HepG2 (cell line): Measurements from ENCODE around the gene ANKRD13D. TPM values are rescaled to one million over a fixed set of nuclear protein-coding genes. Genes with fewer than 3 reads are reported as not detected.

ENCODE experiments used
- CREB1 ChIP-seq, 2 experiments: fragments of 450-650 bp in 1 of 2; IDR thresholded peaks; 2 replicates each; pipeline ENCODE4 v1.6.1; 2016 to 2017; ENCODE audit warnings: control low read depth in 1 of 2, mild to moderate bottlenecking in 1 of 2, missing compliant biosample characterization in 1 of 2, missing genetic modification characterization in 1 of 2
- DNMT3B ChIP-seq: conservative IDR thresholded peaks from 2 replicates; pipeline ENCODE4 v1.6.1; 2016; ENCODE audit warnings: missing biosample characterization, control low read depth
- EED ChIP-seq: sonication (generic); formaldehyde crosslinking; IDR thresholded peaks from 2 replicates; pipeline ENCODE4 v1.5.0; 2020; ENCODE audit warnings: mild to moderate bottlenecking, missing genetic modification reagents
- FOXA3 ChIP-seq: IDR thresholded peaks from 2 replicates; pipeline ENCODE4 v1.6.1; 2016; ENCODE audit warnings: missing genetic modification reagents, missing compliant biosample characterization
- HDAC1 ChIP-seq: sonication (generic); formaldehyde crosslinking; IDR thresholded peaks from 2 replicates; pipeline ENCODE4 v1.5.1; 2020; ENCODE audit warnings: mild to moderate bottlenecking, missing genetic modification reagents
- MED8 ChIP-seq: sonication (generic); formaldehyde crosslinking; IDR thresholded peaks from 2 replicates; pipeline ENCODE4 v1.8.1; 2023; ENCODE audit warnings: mild to moderate bottlenecking, missing genetic modification reagents; ENCODE audit not compliant: insufficient replicate concordance
- MIER2 ChIP-seq: IDR thresholded peaks from 2 replicates; pipeline ENCODE4 v1.6.1; 2016; ENCODE audit warnings: missing biosample characterization, missing genetic modification reagents
- NFYB ChIP-seq: sonication (generic); formaldehyde crosslinking; IDR thresholded peaks from 2 replicates; pipeline ENCODE4 v1.4.0; 2020; ENCODE audit warnings: missing genetic modification reagents
- PCBP1 ChIP-seq: fragments of 200-400 bp; formaldehyde crosslinking; IDR thresholded peaks from 2 replicates; pipeline ENCODE4 v1.6.1; 2017; ENCODE audit warnings: mild to moderate bottlenecking, low read depth, low read length, borderline replicate concordance
- RBM39 ChIP-seq: fragments of 200-400 bp; formaldehyde crosslinking; IDR thresholded peaks from one replicate; pipeline ENCODE4 v1.6.1; 2018; ENCODE audit warnings: antibody characterized with exemption, mild to moderate bottlenecking, low read depth, low read length; ENCODE audit not compliant: poor library complexity, severe bottlenecking
- TBX3 ChIP-seq: fragments of 450-650 bp; IDR thresholded peaks from 2 replicates; pipeline ENCODE4 v1.6.1; 2017; ENCODE audit warnings: antibody characterized with exemption, mild to moderate bottlenecking, inconsistent platforms, borderline replicate concordance
- ZNF10 ChIP-seq: sonication (generic); formaldehyde crosslinking; IDR thresholded peaks from 2 replicates; pipeline ENCODE4 v1.4.0; 2020; ENCODE audit warnings: mild to moderate bottlenecking, low read depth, missing genetic modification reagents, borderline replicate concordance
- ZNF234 ChIP-seq: sonication (generic); formaldehyde crosslinking; conservative IDR thresholded peaks from 2 replicates; pipeline ENCODE4 v1.5.1; 2020; ENCODE audit warnings: mild to moderate bottlenecking, missing genetic modification reagents
- ZNF652 ChIP-seq: IDR thresholded peaks from 2 replicates; pipeline ENCODE4 v1.6.1; 2016; ENCODE audit warnings: low read depth, borderline replicate concordance
- ZNF678 ChIP-seq: sonication (generic); formaldehyde crosslinking; IDR thresholded peaks from 2 replicates; pipeline ENCODE4 v1.4.0; 2020; ENCODE audit warnings: mild to moderate bottlenecking, missing genetic modification reagents
- ZNF709 ChIP-seq: sonication (generic); formaldehyde crosslinking; IDR thresholded peaks from 2 replicates; pipeline ENCODE4 v1.5.0; 2020; ENCODE audit warnings: mild to moderate bottlenecking, missing genetic modification reagents
- ZNF749 ChIP-seq: sonication (generic); formaldehyde crosslinking; IDR thresholded peaks from 2 replicates; pipeline ENCODE4 v1.8.0; 2022; ENCODE audit warnings: mild to moderate bottlenecking, missing genetic modification reagents, moderate library complexity, borderline replicate concordance
- ZNF790 ChIP-seq: sonication (generic); formaldehyde crosslinking; IDR thresholded peaks from 2 replicates; pipeline ENCODE4 v1.8.0; 2022; ENCODE audit warnings: missing genetic modification reagents, mild to moderate bottlenecking, borderline replicate concordance
- polyA plus RNA-seq, 8 experiments: library from polyadenylated mRNA; depleted of rRNA in 3 of 8; stranded (reverse) in 7 of 8; unstranded in 1 of 8; fragments of >200 nt; fragmentation: Illumina TruSeq in 4 of 8; extraction: Trizol in 4 of 8; gene quantifications; 2 replicates each; pipeline versions ENCODE4 v1.2.1 to v1.2.3, GENCODE V29; 2011 to 2016; ENCODE audit warnings: low read depth in 4 of 8, missing spikeins in 1 of 8, mixed read lengths in 1 of 8; ENCODE audit not compliant: insufficient read depth in 1 of 8
- total RNA-seq, 5 experiments: library from RNA; depleted of rRNA; stranded (reverse); fragments of >200 nt; fragmentation: Illumina TruSeq; extraction: Trizol; gene quantifications; 2 replicates each; pipeline ENCODE4 v1.2.3, GENCODE V29; 2016; ENCODE audit warnings: low read depth in 1 of 5
- TF ChIP-seq, protein P1 (sequence below): sonication (generic); formaldehyde crosslinking; IDR thresholded peaks from 2 replicates; pipeline ENCODE4 v1.4.0; 2020; ENCODE audit warnings: missing genetic modification reagents
- TF ChIP-seq, protein P2 (sequence below): sonication (generic); formaldehyde crosslinking; IDR thresholded peaks from 2 replicates; pipeline ENCODE4 v1.4.0; 2020; ENCODE audit warnings: missing genetic modification reagents, borderline replicate concordance
- TF ChIP-seq, protein P3 (sequence below): sonication (generic); formaldehyde crosslinking; IDR thresholded peaks from 2 replicates; pipeline ENCODE4 v1.8.0; 2022; ENCODE audit warnings: missing genetic modification reagents, mild to moderate bottlenecking, inconsistent platforms, borderline replicate concordance

Gene ANKRD13D
- total and polyA plus RNA-seq, 2 of the 13 experiments (the other 11 are each of a cell fraction or from before 2014, with no cell fraction given): 18.6 to 27.3 TPM

DNA sequence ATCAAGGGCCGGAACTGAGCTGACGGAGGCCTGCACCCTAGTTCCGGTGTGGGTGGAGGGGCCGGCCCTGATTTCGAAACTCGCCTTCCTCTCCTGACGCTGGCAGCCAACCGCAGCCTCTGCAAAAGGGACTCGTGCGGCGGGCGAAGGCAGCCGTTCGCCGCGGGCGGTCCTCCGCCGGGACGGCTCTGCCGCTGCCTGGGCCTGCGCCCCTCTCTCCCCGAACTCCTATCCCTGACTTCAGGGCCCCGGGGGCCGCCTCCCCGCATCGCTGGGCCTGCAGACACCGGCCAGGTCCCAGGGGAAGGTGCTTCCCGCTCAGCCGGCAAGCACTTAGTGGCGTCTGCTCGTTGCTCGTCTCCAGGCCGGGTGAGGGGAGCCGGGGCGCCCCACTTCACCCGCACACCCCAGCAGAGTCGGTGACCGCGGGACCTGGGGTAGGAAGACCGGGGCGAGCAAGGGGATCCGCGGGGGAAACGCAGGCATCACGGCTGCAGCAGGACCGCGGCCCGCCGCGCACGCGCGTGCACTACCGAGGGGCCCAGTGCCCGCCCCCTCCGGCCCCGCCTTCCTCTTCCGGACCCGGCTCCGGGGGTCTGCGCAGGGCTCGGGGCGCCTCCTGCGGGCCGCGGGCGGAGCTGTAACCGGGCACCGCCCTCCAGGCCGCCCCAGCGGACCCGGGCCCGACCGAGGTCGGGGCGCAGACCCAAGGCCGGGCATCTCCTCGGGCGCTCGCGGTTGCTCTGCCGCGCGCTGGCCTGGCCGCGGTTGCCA lies 464 bp upstream of the ANKRD13D start (continued):
- TF ChIP-seq CREB1 (IDR thresholded peaks at IDR 0.05): no peak
- no peak for TF ChIP-seq CREB1 (CRISPR knock-in tag; IDR thresholded peaks at IDR 0.05)
- peak; percentile 64; the same call in 1 of the 2 replicates for TF ChIP-seq HDAC1 (CRISPR knock-in tag)
- TF ChIP-seq NFYB (CRISPR knock-in tag): peak; percentile 36
- TF ChIP-seq MED8: peak; percentile 88
- TF ChIP-seq PCBP1: no peak
- TF ChIP-seq, protein P1, sequence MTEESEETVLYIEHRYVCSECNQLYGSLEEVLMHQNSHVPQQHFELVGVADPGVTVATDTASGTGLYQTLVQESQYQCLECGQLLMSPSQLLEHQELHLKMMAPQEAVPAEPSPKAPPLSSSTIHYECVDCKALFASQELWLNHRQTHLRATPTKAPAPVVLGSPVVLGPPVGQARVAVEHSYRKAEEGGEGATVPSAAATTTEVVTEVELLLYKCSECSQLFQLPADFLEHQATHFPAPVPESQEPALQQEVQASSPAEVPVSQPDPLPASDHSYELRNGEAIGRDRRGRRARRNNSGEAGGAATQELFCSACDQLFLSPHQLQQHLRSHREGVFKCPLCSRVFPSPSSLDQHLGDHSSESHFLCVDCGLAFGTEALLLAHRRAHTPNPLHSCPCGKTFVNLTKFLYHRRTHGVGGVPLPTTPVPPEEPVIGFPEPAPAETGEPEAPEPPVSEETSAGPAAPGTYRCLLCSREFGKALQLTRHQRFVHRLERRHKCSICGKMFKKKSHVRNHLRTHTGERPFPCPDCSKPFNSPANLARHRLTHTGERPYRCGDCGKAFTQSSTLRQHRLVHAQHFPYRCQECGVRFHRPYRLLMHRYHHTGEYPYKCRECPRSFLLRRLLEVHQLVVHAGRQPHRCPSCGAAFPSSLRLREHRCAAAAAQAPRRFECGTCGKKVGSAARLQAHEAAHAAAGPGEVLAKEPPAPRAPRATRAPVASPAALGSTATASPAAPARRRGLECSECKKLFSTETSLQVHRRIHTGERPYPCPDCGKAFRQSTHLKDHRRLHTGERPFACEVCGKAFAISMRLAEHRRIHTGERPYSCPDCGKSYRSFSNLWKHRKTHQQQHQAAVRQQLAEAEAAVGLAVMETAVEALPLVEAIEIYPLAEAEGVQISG (CRISPR knock-in tag): peak; percentile 72
- peak; percentile 70; the same call in 1 of the 2 replicates for TF ChIP-seq ZNF790 (CRISPR knock-in tag)
- peak; percentile 67 for TF ChIP-seq ZNF749 (CRISPR knock-in tag)
- peak; percentile 41 for TF ChIP-seq RBM39
- TF ChIP-seq, protein P2, sequence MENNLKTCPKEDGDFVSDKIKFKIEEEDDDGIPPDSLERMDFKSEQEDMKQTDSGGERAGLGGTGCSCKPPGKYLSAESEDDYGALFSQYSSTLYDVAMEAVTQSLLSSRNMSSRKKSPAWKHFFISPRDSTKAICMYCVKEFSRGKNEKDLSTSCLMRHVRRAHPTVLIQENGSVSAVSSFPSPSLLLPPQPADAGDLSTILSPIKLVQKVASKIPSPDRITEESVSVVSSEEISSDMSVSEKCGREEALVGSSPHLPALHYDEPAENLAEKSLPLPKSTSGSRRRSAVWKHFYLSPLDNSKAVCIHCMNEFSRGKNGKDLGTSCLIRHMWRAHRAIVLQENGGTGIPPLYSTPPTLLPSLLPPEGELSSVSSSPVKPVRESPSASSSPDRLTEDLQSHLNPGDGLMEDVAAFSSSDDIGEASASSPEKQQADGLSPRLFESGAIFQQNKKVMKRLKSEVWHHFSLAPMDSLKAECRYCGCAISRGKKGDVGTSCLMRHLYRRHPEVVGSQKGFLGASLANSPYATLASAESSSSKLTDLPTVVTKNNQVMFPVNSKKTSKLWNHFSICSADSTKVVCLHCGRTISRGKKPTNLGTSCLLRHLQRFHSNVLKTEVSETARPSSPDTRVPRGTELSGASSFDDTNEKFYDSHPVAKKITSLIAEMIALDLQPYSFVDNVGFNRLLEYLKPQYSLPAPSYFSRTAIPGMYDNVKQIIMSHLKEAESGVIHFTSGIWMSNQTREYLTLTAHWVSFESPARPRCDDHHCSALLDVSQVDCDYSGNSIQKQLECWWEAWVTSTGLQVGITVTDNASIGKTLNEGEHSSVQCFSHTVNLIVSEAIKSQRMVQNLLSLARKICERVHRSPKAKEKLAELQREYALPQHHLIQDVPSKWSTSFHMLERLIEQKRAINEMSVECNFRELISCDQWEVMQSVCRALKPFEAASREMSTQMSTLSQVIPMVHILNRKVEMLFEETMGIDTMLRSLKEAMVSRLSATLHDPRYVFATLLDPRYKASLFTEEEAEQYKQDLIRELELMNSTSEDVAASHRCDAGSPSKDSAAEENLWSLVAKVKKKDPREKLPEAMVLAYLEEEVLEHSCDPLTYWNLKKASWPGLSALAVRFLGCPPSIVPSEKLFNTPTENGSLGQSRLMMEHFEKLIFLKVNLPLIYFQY (CRISPR knock-in tag): peak; percentile 63
- no peak for TF ChIP-seq ZNF652 (CRISPR knock-in tag)
- TF ChIP-seq FOXA3: peak; percentile 3; the same call in 1 of the 2 replicates
- peak; percentile 85; the same call in 1 of the 2 replicates for TF ChIP-seq ZNF678 (CRISPR knock-in tag)
- TF ChIP-seq ZNF709 (CRISPR knock-in tag): peak; percentile 82; the same call in 1 of the 2 replicates
- peak; percentile 80; the same call in 1 of the 2 replicates for TF ChIP-seq ZNF234 (CRISPR knock-in tag)
- TF ChIP-seq DNMT3B (CRISPR knock-in tag): no peak
- TF ChIP-seq TBX3: no peak
- TF ChIP-seq MIER2 (CRISPR knock-in tag): no peak; the same call in 1 of the 2 replicates
- peak; percentile 29; the same call in 1 of the 2 replicates for TF ChIP-seq EED (CRISPR knock-in tag)
- TF ChIP-seq ZNF10: 0 out of 2 replicates have a peak, but pooled peaks have one; percentile 78
- TF ChIP-seq, protein P3, sequence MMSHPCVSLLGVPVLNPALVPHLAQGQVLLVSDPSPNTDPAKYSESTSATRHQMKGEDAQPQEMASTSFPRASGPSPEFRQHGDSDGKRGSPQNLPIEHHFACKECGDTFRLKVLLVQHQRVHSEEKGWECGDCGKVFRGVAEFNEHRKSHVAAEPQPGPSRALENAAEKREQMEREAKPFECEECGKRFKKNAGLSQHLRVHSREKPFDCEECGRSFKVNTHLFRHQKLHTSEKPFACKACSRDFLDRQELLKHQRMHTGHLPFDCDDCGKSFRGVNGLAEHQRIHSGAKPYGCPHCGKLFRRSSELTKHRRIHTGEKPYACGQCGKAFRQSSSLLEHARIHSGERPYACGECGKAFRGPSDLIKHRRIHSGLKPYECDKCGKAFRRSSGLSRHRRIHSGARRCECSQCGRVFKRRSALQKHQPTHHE: peak; percentile 52; the same call in 1 of the 2 replicates
